Stimulated activated CD4-positive, alpha-beta T cell treated with anti-CD3 and anti-CD28 coated beads, Interleukin-2, amount 100 ng/mL, for 4 hours (primary cell): ENCODE results near the gene EXOSC7.
"Not testable (repeated sequence)": the region's sequence is repeated elsewhere in the genome, so short reads cannot be mapped to it uniquely, and the experiment has no call there.

Source experiments
- DNase-seq: peaks from one replicate; pipeline ENCODE4 v3.0.0-alpha.2; 2020; ENCODE audit warnings: low read depth

EXOSC7 gene

GRCh38 chr3:44976002-44976815 lies at the start of gene EXOSC7, which contains the start of gene ZDHHC3:
EXOSC7 (plus strand) TSS chr3:44976244; CDS start chr3:44976278, 34 bp downstream.
ZDHHC3 (minus strand) TSS chr3:44976174; CDS start chr3:44959436, 16,738 bp downstream.
- peak; percentile 84 for DNase-seq

- no peak for DNase-seq
These were observed 49.1 kb upstream of the EXOSC7 start for GRCh38 chr3:44926921-44927320.

GRCh38 chr3:44927371-44927770 lies 48.7 kb upstream of the EXOSC7 start:
- no peak for DNase-seq

DNA sequence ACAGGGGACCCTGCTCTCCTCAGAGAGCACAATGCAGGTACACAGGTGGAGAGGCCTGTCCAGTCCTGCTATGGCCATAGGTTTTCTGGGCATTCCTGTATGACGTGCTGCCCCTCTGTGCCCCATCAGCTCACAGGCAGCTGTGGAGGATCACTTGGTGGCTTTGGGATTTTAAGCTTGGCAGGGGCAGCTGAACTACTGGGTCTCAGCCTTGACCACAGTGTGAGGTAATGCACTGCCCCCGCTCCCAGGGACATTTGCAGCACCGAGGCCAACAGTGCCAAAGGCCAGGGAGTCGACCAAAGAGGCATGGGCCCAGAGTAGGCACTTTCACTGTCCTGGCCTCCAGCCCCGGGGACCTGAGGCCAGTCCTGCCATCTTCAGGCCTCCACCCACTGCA lies 46.3 kb upstream of the EXOSC7 start:
- DNase-seq: no peak

GRCh38 chr3:44930911-44931310 lies 45.1 kb upstream of the EXOSC7 start:
- DNase-seq: no peak

DNA sequence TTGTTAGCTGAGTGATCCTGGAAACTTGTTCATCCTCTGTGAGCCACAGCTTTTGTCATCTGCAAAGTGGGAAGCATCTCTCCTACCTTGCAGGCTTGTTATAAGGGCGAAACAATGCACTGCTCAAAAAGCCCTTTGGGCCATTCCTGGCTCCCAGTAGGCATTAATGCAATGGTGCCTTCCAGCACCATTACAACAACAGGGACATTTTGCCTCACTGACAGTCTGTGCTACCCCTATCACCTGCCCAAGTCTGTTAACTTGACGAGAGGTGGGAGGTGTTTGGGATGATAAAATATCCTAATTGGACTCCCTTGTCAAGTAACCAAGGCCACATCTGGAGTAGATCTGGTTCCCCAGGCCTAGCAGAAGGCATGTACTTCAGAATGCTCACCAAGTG lies 44.3 kb upstream of the EXOSC7 start:
- DNase-seq: no peak

GRCh38 chr3:44932271-44932670 lies 43.8 kb upstream of the EXOSC7 start:
- DNase-seq: no peak

DNA sequence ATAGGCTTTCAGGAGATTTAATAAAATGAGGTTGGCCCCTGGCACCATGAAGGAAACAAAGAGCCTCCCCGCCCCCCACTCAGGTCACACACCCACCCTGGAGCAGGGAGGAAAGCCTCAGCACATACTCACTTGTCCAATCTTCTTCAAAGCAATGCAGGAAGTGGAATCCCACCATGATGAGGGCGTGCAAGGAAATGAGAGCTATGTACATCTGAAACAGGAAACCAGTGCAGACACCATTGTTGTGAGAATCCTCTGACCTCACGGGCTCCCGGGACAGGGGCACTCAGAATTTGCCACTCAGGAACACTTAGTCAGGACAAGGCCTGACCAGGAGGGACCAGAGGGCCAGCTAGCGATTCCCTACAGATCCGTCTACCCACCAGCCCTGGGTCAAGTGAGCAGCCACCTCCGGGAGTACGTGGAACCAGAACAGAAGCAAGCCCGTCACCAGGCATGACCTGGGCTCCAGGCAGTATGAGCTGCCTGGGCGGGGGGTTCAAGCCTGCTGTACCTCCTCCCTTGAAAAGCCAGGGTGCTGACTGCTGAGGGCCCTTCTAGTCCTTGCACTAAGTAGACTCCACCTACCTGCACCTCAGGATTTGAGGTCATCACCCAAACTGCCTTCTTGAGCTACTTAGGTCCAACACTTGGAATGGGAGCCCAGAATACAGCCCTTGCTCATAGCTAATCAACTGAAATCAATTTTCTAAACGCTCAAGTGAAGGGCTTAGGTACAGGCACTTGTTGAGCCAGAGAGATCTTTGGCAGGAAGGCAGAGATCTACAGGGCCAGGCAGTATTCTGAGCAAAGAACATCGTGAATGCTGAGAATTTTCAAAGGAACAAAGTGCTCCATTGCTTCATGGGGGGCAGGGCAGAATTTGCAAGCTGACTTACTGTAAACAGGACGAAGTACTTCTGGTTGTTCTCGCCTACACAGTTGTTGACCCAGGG lies 42.8 kb upstream of the EXOSC7 start:
- no peak for DNase-seq

DNA sequence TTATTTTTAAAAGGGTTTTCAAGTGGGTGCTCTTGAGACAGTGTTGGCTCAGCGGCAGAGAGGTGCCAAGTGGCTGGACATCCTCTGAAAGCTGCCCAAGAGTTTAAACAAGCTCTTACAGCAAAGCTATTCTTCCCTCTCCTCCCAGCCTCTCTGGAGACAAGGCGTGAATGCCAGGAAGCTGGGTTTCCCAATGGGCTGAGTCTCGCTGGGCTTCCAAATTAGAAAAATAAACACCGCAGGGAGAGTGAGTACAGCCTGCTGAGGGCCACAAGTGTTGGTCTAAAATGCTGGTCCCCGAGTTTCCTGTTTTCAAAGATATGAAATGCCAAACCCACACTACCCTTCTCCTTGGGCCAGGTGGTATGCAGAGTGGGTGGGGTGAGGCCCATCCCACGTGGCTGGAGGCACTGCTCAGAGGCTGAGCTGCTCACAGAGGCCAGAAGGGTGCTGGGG lies 36.4 kb upstream of the EXOSC7 start:
- no peak for DNase-seq

DNA sequence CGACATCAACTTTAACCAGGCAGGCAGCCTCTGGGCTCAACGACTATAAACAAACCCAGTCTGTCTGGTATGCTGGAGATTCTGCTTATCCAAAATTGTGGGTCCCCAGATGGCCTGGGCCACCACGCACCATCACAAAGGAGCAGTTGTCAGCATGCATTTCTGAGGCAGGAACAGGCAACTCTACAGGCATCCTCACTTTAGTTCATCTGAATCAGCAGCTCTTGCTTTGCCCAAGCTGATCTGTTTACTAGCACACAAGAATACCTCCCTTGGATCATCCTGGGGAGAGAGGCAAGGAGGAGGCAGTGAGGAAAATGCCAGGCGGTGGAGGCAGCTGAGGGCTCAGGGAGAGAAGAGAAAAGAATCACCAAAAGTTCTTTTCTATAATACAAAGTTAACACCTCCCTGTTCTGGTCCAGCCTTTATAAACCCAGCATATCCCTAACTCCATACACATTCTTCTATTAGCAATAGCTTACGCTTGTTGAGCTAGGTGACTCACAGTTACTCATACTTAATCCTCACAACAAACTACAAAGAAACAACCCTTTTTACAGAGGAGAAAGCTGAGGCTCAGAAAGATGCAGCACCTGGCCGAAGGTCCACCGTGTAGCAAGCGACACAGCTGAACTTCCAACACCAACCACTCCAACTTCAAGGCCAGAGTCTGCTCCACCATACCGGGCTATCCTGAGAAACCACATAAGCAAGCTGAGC lies 33.7 kb upstream of the EXOSC7 start:
- no peak for DNase-seq

DNA sequence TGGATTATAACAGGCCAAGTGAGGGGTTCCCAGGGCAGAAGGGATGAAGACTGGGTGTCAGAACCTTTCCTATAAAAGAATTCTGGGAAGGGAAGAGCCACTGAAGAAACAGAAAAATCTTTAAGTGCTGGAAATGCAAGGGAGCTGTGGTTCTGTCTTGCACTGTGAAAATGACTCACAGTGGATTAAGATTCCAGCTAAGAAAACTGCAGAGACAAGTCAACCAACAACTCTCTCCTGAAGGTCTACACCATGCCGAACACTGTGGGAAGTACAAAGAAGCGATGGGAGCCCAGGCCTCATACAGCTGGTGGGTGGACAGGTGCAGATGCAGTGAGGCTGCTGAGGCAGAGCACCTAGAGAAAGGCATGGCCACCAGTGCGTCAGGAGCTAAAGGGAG lies 27.8 kb upstream of the EXOSC7 start:
- DNase-seq: no peak

DNA sequence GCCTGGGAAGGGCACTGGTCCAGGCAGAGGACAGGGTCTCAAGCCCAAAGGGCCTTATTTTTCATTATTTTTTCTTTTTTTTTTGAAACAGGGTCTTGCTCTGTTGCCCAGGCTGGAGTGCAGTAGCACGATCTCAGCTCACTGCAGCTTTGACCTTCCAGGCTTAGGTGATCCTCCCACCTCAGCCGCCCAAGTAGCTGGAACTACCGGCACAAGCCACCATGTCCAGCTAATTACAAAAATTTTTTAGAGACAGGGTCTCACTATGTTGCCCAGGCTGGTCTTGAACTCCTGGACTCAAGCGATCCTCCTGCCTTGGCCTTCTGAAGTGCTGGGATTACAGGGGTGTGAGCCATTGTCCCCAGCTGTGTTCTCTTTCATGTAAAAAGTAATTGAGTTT lies 26.3 kb upstream of the EXOSC7 start:
- not testable (repeated sequence) for DNase-seq

DNA sequence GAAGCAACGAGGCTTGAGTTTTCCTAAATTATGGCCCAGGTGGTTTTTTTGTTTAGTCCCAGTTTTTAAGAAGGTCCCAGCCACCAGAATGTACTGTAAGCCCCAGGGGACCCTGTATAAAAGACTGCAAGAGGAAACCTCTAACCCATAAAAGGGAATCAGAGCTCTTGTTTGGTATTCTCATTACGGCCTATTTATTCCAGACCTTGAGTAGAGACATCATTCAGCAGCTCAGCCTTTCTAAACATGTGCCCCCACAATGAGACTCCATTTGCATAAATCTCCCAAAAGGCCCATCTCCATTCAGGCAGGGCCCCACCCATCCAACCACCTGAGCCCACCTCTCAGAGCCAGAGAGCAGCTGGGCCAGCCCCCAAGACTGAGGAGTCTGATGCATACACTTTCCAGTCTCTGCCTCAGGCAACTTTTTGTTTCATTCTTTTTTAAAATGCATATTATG lies 25.7 kb upstream of the EXOSC7 start:
- DNase-seq: no peak

DNA sequence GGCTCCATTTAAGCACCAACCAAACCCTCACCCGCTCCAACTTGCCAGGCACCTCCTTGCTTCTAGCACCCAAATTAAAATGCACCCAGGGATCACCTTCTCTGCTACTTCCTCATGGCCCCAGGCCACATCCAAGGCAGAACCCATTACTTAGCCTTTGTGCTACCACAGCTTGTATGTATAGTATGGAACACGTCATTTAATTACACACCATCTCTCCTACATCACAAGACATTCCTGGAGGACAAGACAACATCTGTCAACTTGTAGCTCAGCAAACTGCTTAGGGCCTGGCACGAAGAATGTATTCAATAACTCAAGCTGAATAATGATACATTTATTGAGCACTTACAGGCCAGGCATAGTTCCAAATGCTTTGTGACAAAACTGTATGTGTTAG lies 23.4 kb upstream of the EXOSC7 start:
- DNase-seq: no peak

GRCh38 chr3:44954304-44954703 lies 21.7 kb upstream of the EXOSC7 start:
- DNase-seq: no peak

DNA sequence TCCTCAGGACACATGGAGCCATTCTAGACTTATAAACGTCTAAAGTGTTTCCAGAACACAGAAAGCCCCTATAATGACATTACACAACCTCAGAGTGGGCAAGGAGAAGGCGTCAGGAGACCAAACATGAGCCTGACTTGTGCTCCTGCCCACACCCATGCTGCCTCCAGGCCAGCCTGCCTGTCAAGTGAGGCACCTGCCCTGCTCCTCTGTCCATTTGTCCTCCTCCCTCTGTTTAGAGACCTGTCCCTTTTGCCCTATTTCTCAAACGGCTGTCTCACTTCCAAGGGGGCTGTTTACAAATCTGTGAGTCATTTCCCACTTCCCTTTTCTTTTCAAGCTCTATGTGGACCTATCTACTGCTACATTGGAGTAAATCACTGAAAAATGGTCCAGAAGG lies 21.1 kb upstream of the EXOSC7 start:
- no peak for DNase-seq

GRCh38 chr3:44955917-44956316 lies 20.1 kb upstream of the EXOSC7 start:
- DNase-seq: no peak

DNA sequence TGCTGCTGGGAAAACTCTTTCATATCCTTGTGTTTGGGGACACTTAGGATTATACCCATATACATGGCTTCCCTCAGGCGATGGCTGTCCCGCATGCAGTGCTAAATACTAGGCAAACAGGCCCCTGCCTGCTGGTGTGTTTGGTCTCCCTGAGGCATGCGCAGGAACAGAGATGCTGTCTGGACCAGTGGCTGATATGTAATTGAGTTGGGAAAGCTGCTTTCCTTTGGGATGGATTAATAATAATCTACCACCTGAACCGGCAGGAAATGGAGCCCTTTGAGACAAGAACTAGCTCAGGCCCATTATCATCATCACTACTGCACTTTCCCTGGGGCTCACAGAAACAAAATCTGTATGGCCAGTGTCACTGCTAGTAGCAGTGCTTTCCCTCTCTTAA lies 18.1 kb upstream of the EXOSC7 start:
- no peak for DNase-seq

DNA sequence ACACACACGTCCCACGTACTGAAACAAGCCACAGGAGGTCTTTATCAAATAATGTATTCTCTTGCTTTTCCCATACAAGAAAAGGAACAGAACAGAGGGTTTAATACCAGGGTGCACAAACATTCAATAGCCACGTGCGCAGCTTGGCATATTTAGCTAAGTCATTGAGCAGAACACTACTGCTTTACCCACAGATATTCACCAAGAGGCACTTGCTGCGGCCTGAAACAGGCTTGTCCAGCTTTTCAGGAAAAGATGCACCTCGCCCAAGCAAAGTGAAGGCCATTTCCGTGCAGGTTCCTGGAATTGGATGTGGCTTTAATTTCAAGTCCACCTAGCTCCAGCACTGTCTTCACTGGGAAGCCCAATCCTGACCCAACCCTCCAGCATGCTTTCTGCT lies 17.7 kb upstream of the EXOSC7 start:
- no peak for DNase-seq

GRCh38 chr3:44960387-44961026 lies 15.5 kb upstream of the EXOSC7 start:
- DNase-seq: no peak

DNA sequence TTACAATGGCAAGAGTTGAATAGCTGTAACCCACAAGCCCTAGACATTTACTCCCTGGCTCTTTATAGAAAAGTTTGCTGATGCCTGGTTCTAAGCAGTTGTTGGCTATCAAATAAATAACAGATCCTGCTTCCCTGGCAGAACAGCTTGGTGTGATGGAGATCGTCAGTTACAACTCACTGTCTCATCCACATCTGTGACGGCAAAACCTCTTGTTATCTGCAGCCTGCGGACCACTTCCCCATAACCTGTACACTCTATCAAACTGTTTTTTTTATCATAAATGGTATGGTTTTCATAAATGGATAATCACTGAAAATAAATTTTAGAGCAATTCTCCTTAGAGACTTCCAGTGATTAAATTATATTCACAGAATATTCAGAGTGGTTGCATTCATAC lies 14.2 kb upstream of the EXOSC7 start:
- no peak for DNase-seq
